ENCODE results near the gene STOX2. TPM values are rescaled to one million over a fixed set of nuclear protein-coding genes. Genes with fewer than 3 reads are reported as not detected.

Gene STOX2
- polyA plus RNA-seq, 1 of the 3 experiments (the other 2 are of a cell fraction) = 0.16 TPM

DNA sequence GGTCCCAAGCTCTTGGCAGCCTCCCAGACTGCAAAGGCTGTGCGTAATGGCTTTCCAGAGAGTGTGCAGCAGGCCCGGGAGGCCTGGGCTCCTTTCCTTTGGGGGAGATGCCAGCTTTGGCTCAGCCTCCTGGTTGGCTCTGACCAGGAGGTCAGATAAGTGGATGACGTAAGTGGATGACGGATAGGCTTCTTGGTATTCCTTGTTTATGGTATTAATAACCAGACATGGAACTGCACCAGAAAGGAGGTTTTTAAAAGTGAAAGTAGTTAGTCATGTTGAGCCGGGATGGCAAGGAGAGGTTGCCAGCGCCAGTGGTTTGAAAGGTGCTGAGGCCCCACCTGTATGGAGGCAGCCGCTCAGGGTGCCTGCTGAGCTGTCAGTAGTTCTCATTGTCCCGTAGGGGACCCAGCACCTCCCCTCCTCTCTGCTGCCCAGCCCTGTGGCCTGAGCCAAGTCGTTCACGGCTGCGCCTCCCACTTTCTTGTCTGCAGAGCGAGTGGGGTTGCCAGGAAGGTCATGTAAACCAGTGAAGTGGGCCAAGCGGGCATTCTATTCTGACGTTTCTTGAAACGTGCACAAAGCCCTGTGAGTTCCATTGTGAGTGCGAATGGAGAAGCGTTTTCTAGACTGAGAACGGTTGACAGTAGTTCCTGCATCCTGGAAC, 28.7 kb upstream of the STOX2 start (continued):
- TF ChIP-seq USF2 (IDR thresholded peaks at IDR 0.05; ENCODE audit: borderline replicate concordance, low read depth, low read length) (no peak), FOXJ3 (CRISPR knock-in tag; IDR thresholded peaks at IDR 0.05) (peak; percentile 67; the same call in 1 of the 2 replicates), TCF12 (IDR thresholded peaks at IDR 0.05) (peak; percentile 50; the same call in 1 of the 2 replicates), CHD2 (IDR thresholded peaks at IDR 0.05; ENCODE audit: low read length, partially characterized antibody) (peak; percentile 69), FOXM1 (IDR thresholded peaks at IDR 0.05; ENCODE audit: low read depth) (no peak), NRF1 (IDR thresholded peaks at IDR 0.05; ENCODE audit: low read depth, low read length) (no peak), SIN3A (IDR thresholded peaks at IDR 0.05; ENCODE audit: borderline replicate concordance, low read depth, low read length) (no peak), MEF2A (IDR thresholded peaks at IDR 0.05; ENCODE audit: borderline replicate concordance, low read depth) (no peak), CTCF (IDR thresholded peaks at IDR 0.05) (no peak), GABPA (IDR thresholded peaks at IDR 0.05; ENCODE audit: low read depth) (no peak), JUND (IDR thresholded peaks at IDR 0.05) (0 out of 2 replicates have a peak, but pooled peaks have one; percentile 21), GATA2 (CRISPR knock-in tag; IDR thresholded peaks at IDR 0.05) (peak; percentile 68), ELF1 (IDR thresholded peaks at IDR 0.05) (no peak), RXRA (IDR thresholded peaks at IDR 0.05; ENCODE audit: borderline replicate concordance, low read depth) (no peak), MXI1 (IDR thresholded peaks at IDR 0.05; ENCODE audit: low read depth, low read length) (peak; percentile 51), RFX5 (IDR thresholded peaks at IDR 0.05; ENCODE audit: low read length) (peak; percentile 59; the same call in 1 of the 2 replicates), POLR2AphosphoS5 (IDR thresholded peaks at IDR 0.05; ENCODE audit: low read depth, low read length) (no peak)
- TF ChIP-seq, protein P1, sequence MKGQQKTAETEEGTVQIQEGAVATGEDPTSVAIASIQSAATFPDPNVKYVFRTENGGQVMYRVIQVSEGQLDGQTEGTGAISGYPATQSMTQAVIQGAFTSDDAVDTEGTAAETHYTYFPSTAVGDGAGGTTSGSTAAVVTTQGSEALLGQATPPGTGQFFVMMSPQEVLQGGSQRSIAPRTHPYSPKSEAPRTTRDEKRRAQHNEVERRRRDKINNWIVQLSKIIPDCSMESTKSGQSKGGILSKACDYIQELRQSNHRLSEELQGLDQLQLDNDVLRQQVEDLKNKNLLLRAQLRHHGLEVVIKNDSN (IDR thresholded peaks at IDR 0.05; ENCODE audit: borderline replicate concordance, low read depth) = no peak
- TF ChIP-seq, protein P2, sequence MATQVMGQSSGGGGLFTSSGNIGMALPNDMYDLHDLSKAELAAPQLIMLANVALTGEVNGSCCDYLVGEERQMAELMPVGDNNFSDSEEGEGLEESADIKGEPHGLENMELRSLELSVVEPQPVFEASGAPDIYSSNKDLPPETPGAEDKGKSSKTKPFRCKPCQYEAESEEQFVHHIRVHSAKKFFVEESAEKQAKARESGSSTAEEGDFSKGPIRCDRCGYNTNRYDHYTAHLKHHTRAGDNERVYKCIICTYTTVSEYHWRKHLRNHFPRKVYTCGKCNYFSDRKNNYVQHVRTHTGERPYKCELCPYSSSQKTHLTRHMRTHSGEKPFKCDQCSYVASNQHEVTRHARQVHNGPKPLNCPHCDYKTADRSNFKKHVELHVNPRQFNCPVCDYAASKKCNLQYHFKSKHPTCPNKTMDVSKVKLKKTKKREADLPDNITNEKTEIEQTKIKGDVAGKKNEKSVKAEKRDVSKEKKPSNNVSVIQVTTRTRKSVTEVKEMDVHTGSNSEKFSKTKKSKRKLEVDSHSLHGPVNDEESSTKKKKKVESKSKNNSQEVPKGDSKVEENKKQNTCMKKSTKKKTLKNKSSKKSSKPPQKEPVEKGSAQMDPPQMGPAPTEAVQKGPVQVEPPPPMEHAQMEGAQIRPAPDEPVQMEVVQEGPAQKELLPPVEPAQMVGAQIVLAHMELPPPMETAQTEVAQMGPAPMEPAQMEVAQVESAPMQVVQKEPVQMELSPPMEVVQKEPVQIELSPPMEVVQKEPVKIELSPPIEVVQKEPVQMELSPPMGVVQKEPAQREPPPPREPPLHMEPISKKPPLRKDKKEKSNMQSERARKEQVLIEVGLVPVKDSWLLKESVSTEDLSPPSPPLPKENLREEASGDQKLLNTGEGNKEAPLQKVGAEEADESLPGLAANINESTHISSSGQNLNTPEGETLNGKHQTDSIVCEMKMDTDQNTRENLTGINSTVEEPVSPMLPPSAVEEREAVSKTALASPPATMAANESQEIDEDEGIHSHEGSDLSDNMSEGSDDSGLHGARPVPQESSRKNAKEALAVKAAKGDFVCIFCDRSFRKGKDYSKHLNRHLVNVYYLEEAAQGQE (IDR thresholded peaks at IDR 0.05; ENCODE audit: low read depth, low read length) = no peak

All from SK-N-SH (cell line).